NCI-H226 (cell line): Measurements from ENCODE around the gene HLA-B.

Source experiments
- DNase-seq: peaks from one replicate; pipeline ENCODE4 v3.0.0-alpha.2; 2015

HLA-B gene

DNA sequence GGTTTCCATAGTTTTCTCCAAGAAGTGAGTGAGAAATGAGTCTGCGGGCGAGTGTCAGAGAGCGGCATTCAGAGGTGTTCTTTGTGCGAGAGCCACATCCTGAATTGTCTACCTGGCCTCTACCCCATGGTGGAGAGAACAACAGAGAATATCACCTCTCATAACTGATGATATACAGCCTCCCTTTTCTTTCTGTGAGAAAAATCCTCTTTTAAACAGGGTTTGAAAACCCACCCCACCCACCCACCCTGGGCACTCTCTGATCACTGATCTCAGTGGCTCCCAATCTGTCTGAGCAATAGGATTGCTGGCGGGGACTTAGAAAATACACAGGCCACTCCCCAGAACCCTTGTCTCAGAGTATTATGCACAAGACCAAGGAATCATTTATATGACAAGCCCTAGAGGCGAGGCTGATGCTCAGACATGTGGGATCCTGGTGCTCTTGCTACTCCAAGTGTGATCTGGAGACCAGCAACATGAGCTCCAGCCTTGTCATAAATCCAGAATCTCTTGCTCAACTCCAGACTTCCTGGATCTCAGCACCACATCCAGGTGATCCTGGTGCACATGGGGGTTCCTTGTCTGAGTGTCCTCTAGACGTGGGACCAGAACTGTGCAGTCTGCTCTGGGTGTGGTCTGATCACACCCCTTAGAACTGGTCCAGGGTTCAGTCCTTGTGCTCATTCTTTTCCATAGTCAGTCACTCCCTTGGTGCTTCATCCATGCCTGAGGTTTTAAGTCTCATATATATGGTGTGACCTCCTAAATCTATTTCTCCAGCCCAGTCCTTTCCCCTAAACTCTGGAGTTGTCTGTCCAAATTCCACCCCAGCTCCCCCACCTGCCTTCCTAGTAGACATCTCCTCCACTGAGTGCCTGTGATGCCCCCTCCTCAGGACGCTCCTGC is 5.3 kb downstream of the HLA-B start:
- no peak for DNase-seq

- no peak for DNase-seq
Observed at GRCh38 chr6:31351033-31351380, 6.0 kb downstream of the HLA-B start.

DNA sequence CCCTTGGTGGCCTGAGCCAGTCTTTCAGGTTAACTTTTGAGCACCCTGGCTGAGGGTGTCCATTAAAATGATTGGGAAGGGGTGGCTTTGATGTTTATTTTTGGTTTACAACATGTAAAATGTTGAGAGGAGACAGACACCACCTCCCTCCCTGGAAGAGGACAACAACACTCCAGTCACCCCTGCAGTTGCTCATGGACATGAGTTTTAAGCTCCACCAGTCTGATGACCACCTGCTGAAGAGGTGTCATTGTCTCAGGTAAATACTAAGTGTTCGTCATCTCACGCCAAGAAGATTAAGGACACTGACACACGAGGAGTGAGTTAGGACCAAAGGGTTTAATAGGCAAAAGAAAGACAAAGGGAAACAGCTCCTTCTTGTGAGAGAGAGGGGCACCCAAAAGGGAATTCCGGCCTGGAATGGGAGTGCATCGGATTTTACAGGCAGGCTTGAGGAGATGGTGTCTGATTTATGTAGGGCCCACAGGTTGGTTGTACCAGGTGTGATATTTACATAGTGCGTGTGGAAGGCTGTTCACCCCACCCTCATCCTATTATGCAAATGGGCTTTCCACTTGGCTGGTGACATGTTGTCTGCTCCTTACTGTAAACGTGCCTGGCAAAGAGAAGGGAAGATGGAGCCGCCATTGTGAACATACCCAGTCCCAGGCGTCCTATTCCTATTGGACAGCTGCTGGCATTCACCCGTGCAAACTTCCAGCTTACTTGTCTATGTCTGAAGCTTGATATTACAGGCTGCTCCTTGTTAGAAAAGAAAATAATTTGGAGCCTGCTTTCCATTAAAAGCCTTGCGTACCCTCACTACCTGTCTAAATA is 6.6 kb downstream of the HLA-B start:
- no peak for DNase-seq

- no peak for DNase-seq
Observed at GRCh38 chr6:31349301-31349700, 7.7 kb downstream of the HLA-B start.

- DNase-seq = no peak
Observed at GRCh38 chr6:31345026-31345730, 11.8 kb downstream of the HLA-B start.

- DNase-seq = no peak
Observed at GRCh38 chr6:31340228-31340627, 16.8 kb downstream of the HLA-B start.

DNA sequence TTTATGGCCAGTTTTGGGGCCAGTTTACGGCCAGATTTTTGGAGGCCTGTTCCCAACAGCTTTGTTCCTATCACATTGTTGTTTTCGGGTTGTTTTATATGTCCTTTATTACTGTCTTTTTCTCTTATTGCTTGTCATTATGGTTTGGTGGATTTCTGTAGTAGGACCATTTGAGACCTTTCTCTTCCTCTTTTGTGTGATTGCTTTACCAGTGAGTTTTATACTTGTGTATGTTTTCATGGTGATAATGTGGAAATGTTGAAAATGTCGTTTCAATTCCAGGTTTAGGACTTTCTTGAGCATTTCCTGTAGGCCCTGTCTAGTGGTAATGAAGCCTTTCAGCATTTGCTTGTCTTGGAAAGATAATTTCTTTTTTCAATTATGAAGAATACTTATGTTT is 17.8 kb downstream of the HLA-B start:
- no peak for DNase-seq

DNA sequence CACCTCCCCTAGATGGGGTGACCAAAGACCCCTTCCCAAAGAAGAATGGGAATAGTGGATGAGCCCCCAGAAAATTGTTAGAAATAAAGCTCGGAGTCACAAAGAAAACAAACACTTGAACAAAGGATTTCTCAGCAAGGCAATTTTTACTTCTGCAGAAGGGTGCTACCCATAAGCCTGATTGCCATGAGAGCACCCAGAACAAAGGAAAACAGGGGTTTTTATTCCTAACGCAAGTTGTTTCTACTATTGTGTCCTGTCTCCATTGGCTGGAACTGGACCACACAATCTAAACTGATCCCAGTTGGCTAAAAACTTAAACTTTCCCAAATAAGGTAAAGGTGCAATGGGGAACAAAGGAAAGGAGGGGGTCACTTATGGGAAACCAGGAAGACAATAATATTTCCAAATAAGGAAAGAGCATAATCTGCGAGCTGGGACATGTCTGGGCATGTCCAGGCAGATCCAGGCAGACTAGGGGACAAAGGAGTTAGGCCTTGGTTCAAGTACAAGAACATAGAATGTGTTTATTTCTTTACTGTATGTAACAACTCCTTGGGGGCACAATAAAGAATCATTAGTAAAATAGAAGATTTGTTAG is 20.0 kb downstream of the HLA-B start:
- no peak for DNase-seq

GRCh38 chr6:31332637-31333602 is 24.1 kb downstream of the HLA-B start:
- DNase-seq = no peak

DNA sequence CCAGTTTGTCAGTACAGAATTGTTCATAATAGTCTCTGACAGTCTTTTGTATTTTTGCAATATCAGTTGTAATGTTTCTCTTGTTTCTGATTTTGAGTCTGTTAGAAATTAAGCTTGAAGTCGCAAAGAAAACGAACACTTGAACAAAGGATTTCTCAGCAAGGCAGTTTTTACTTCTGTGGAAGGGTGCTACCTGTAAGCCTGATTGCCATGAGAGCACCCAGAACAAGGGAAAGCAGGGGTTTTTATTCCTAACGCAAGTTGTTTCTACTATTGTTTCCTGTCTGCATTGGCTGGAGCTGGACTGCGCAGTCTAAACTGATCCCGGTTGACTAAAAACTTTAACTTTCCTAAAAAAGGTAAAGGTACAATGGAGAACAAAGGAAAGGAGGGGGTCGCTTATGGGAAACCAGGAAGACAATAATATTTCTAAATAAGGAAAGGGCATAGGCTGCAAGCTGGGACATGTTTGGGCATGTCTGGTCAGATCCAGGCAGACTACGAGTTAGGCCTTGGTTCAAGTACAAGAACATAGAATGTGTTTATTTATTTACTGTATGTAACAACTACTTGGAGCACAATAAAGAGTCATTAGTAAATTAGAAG is 28.5 kb downstream of the HLA-B start:
- DNase-seq = no peak

- DNase-seq = no peak
Observed at GRCh38 chr6:31321820-31322219, 35.2 kb downstream of the HLA-B start.

DNA sequence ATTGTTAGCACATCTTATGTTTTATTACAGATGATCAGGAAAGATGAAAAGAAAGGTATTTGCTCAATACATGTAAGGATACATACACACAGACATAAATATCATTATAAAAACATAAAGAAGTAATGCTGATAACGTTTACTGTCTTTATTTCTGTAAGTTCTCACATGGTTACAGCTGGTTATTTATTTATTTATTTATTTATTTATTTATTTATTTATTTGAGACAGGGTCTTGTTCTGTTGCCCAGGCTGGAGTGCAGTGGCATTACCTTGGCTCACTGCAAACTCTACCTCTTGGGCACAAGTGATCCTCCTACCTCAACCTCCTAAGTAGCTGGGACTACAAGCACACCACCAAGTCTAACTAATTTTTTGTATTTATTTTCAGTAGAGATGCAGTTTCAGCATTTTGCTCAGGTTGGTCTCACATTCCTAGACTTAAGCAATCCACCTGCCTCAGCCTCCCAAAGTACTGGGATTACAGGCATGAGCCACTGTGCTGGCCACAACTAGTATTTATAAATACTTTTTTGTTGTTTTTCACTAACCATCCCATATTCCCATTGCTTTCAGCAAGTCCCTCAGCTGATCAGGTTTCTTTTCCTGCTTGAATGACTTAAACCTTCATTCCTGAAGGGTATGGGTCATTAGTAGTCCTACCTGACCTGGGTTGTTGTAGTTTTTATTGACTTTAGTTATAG is 35.8 kb downstream of the HLA-B start:
- DNase-seq = no peak

- no peak for DNase-seq
Observed at GRCh38 chr6:31317036-31317435, 39.9 kb downstream of the HLA-B start.

DNA sequence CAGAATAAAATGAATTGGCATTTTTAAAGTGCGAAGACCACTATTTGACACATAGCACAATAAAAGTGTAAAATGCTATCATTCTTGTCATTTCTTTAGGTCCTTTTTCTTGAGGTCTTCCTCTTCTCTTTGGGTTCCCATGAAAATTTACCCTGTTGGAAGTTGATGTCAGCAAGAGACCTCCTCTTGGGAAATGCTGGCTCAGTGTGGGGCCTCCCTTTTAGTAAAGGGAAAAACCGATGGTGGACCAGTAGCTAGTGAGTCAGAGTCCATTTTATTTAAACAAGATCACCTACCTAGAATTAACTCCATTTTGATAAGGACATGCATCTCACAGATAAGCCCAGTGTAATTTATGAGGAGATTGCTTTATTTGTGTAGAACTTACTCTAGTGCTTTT is 47.3 kb downstream of the HLA-B start:
- no peak for DNase-seq

GRCh38 chr6:31308845-31309175 is 48.2 kb downstream of the HLA-B start:
- no peak for DNase-seq

- no peak for DNase-seq
Observed at GRCh38 chr6:31308050-31308844, 48.7 kb downstream of the HLA-B start.

DNA sequence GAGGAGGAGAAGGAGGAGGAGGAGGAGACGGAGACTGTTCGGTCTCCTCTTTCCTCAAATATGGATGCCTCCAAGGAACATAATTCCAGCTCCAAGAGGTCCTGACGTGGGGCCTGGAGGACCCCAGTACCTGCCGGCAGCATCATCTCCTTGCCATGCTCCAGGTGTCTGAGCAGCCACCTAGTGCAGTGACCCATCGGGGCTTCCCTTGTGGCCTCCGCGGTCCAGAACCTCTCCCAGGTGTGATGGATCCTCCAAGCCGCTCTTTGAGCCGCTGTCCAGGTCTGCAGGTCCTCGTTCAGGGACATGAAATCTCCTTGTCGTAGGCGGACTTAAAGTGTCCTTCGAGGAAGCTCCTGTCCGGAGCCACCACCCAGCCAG is 49.3 kb downstream of the HLA-B start:
- no peak for DNase-seq

DNA sequence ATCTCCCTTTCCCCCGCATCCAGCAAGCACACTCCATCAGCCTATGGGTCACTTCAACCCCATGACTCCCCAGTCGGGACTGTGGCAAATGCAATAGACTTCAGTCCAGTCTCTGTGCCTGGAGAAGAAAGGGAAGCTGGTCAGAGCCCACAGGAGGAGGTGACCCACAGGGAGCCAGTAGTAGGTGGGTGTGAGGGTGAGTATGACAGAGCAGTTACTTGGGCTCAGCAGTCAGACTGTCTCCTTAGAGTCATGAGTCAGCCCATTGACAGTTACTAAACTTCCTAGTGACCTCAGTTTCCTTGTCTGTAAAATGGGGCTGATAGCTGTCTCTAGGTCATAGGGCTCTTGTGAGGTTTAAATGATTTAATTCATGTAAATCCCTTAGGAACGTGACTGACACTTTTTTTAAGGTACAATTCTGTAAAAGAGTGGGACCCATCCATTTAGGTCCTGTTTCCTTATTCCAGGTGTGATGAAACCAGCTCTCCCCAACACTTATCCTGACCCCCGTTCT is 51.2 kb downstream of the HLA-B start:
- no peak for DNase-seq

- DNase-seq = no peak
Observed at GRCh38 chr6:31304683-31305082, 52.3 kb downstream of the HLA-B start.
